ENCODE measurements around the gene CAPN2.

- TF ChIP-seq, protein P1, sequence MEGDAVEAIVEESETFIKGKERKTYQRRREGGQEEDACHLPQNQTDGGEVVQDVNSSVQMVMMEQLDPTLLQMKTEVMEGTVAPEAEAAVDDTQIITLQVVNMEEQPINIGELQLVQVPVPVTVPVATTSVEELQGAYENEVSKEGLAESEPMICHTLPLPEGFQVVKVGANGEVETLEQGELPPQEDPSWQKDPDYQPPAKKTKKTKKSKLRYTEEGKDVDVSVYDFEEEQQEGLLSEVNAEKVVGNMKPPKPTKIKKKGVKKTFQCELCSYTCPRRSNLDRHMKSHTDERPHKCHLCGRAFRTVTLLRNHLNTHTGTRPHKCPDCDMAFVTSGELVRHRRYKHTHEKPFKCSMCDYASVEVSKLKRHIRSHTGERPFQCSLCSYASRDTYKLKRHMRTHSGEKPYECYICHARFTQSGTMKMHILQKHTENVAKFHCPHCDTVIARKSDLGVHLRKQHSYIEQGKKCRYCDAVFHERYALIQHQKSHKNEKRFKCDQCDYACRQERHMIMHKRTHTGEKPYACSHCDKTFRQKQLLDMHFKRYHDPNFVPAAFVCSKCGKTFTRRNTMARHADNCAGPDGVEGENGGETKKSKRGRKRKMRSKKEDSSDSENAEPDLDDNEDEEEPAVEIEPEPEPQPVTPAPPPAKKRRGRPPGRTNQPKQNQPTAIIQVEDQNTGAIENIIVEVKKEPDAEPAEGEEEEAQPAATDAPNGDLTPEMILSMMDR (IDR thresholded peaks at IDR 0.05), result no peak
- TF ChIP-seq POLR2A (IDR thresholded peaks at IDR 0.05), result no peak
Measured at GRCh38 chr1:223739366-223740037, 27.2 kb downstream of the CAPN2 start.

Data from testis (tissue), 2 donors.